ENCODE data around the gene OCA2.
"Not testable (repeated sequence)": the region's sequence is repeated elsewhere in the genome, so short reads cannot be mapped to it uniquely, and the experiment has no call there.

- not testable (repeated sequence) for TF ChIP-seq CTCF (IDR thresholded peaks at IDR 0.05; ENCODE audit: low read depth, low read length); EZH2phosphoT487 (IDR thresholded peaks at IDR 0.05; ENCODE audit: low read depth)
These were observed 22.5 kb upstream of the OCA2 start for GRCh38 chr15:28121577-28121976.
